Fibroblast of villous mesenchyme (primary cell): ENCODE data around the gene ARMC3. TPM values are rescaled to one million over a fixed set of nuclear protein-coding genes. Genes with fewer than 3 reads are reported as not detected.
A peak's percentile ranks its signal among the peaks of the same experiment; 100 is the strongest.

ENCODE experiments used
- DNase-seq: peaks from one replicate; pipeline ENCODE4 v3.0.0-alpha.2; 2010; ENCODE audit warnings: low read depth
- H3K4me3 ChIP-seq: 2 replicates; pipeline ENCODE4 v1.5.1; 2011; ENCODE audit warnings: low read depth, mild to moderate bottlenecking, low read length
- CTCF ChIP-seq: IDR thresholded peaks from 2 replicates; pipeline ENCODE4 v1.5.1; 2012; ENCODE audit warnings: low read depth, mild to moderate bottlenecking, low read length; ENCODE audit not compliant: insufficient read depth
- total RNA-seq: library from RNA; depleted of rRNA; stranded (reverse); fragments of >200 nt; gene quantifications from 2 replicates; pipeline ENCODE4 v1.2.3, GENCODE V29; 2012

ARMC3 gene
- total RNA-seq, 1 donor = not detected

DNA sequence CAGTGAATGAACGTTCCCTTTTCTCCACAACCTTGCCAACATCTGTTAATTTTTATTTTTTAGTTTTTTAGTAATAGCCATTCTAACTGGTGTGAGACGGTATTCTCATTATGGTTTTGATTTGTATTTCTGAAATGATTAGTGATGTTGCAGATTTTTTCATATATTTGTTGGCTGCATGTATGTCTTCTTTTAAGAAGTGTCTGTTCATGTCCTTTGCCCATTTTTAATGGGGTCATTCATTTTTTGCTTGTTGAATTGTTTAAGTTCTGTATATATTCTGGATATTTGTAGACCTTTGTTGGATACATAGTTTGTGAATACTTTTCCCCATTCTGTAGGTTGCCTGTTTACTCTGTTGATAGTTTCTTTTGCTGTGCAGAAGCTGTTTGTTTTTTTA lies 93.6 kb downstream of the ARMC3 start:
- H3K4me3 ChIP-seq = no peak overlapping the region
- DNase-seq = no peak
- TF ChIP-seq CTCF = no peak

DNA sequence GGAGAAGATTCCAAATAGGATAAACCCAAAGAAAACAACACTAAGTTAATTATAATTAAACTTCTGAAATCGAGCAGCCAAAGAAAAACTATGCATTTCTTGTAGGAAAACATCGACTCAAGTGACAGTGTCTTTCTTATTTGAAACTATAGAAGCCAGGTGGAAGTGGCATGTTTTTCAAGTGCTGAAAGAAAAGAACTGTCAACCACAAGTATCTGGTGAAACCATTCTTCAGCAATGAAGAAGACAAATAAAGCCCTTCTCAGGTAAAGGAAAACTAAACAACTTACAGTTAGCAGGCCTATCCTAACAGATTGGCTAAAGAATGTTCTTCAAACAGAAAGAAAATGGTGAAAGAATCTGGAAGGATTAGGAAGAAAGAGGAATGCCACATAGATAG lies 96.1 kb downstream of the ARMC3 start:
- no peak for DNase-seq
- no peak overlapping the region for H3K4me3 ChIP-seq
- no peak for TF ChIP-seq CTCF

DNA sequence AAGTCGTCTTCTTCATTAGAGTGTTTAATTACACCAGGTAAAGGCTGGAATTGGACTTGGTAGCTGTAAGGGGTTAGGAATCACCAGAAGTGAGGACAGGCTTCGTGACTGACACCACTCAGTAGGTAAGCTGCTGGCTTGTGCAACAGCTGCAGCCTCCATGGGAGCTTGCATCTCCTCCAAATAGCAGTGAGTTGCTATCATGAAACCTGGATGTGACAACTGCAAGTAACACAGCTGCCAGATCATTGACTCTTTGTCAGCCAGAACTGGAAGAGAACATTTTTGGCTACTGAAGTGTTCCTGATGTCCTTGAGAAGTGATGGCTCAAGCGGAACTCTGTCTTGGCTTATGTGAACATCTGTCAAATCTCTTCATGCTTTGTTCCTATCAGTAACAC lies 103.5 kb downstream of the ARMC3 start:
- TF ChIP-seq CTCF = no peak
- H3K4me3 ChIP-seq = no peak overlapping the region
- DNase-seq = no peak

- no peak for TF ChIP-seq CTCF
- H3K4me3 ChIP-seq = no peak overlapping the region
- no peak for DNase-seq
These were observed 106.9 kb downstream of the ARMC3 start for GRCh38 chr10:23034790-23035189.

GRCh38 chr10:23035569-23035968 lies 107.7 kb downstream of the ARMC3 start:
- TF ChIP-seq CTCF = peak; percentile 50
- H3K4me3 ChIP-seq = no peak overlapping the region
- no peak for DNase-seq

- no peak overlapping the region for H3K4me3 ChIP-seq
- TF ChIP-seq CTCF = no peak
- no peak for DNase-seq
These were observed 109.3 kb downstream of the ARMC3 start for GRCh38 chr10:23037152-23037551.

DNA sequence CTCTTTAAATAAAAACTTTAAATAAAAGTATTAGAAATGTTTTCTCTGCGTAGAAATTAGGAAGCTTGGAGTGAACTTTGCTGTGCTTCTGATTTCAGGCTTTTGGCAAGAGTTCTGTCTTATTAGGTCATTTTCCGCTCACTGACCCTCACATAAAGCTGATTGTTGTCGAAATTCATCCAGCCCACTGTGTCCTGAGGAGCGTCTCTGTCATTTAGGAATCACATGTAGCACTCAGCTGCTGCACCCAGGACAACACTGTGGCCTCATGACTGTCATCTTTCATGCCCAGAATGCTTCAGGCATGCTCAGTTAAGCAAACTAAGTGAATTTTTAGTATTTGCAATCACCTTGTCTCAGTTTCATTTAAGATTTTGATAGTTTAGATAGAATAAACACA lies 109.7 kb downstream of the ARMC3 start:
- TF ChIP-seq CTCF = no peak
- no peak for DNase-seq

More for the DNA sequence above, 109.7 kb downstream of the ARMC3 start:
- H3K4me3 ChIP-seq = no peak overlapping the region
